HEK293T (cell line): ENCODE measurements around the gene RAPGEF1.

Source experiments
- CTBP1 ChIP-seq: fragments of 450-650 bp; IDR thresholded peaks from 2 replicates; pipeline ENCODE4 v1.6.1; 2016; ENCODE audit warnings: borderline replicate concordance
- ELF4 ChIP-seq: fragments of 450-650 bp; IDR thresholded peaks from 2 replicates; pipeline ENCODE4 v1.6.1; 2017; ENCODE audit warnings: antibody characterized with exemption
- FOXK2 ChIP-seq: fragments of 450-650 bp; IDR thresholded peaks from 2 replicates; pipeline ENCODE4 v1.6.1; 2016; ENCODE audit warnings: mild to moderate bottlenecking
- FOXM1 ChIP-seq: fragments of 450-650 bp; IDR thresholded peaks from 2 replicates; pipeline ENCODE4 v1.6.1; 2017; ENCODE audit warnings: mild to moderate bottlenecking, borderline replicate concordance
- NFRKB ChIP-seq: fragments of 450-650 bp; IDR thresholded peaks from 2 replicates; pipeline ENCODE4 v1.6.1; 2016; ENCODE audit warnings: mild to moderate bottlenecking, moderate library complexity
- SP1 ChIP-seq: fragments of 450-650 bp; IDR thresholded peaks from 2 replicates; pipeline ENCODE4 v1.6.1; 2017

DNA sequence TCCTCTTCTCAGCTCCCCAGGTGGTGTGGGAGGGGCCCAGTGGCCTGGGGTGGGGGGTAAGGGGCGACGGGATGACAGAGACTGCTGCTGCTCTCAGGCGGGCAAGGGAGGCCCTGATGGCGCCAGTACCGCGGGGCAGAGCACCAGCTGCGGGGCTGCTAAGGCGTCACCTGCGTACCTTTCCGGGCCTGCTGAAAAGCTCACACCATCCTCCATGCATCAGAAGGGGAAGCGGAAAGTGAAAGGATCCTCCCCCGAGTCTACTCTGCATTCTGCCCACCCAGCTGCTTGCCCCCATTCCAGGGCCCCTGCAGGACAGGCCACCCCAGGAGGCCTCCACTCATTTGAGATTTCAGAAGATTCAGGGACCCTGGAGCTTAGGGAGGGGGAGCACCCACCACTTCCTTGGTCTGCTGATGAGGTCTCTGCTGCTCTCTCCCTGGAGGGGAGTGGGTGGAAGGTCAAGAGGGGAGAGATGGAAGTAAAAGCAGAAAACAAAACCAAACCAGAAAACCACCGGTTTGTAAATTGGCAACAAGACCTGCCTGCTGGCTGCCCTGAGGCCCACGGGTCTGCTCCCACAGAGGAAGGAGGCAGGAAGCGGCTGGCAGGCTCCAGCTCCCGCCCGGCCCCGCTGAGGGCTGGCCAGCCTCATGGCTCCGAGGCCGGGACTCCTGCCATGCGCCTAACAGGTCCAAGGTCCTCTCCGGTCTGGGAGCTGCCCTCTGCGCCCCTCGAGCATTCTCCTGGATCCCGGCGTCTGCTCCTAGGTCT, 161.0 kb downstream of the RAPGEF1 start:
- TF ChIP-seq FOXM1 (no peak), SP1 (no peak), ELF4 (no peak), NFRKB (no peak), CTBP1 (no peak), FOXK2 (no peak)
